ENCODE measurements around the gene MAP1S.

MAP1S gene

DNA sequence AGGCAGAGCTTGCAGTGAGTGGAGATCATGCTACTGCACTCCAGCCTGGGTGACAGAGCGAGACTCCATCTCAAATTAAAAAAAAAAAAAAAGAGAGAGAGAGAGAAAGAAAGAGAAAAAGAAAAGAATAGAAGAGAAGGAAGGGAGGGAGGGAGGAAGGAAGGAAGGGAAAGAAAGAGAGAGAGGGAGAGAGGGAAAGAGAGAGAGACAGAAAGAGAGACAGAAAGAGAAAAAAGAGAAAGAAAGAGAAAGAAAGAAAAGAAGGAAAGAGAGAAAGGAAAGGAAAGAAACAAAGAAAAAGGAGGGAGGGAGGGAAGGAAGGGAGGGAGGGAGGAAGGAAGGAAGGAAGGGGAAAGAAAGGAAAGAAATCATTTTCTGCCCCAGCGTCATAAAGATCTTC lies 24.1 kb upstream of the MAP1S start:
- DNase-seq (ENCODE audit: low spot score) = no peak

- DNase-seq (ENCODE audit: low spot score) = peak; percentile 73
Observed at GRCh38 chr19:17703824-17704463, 15.3 kb upstream of the MAP1S start.

DNA sequence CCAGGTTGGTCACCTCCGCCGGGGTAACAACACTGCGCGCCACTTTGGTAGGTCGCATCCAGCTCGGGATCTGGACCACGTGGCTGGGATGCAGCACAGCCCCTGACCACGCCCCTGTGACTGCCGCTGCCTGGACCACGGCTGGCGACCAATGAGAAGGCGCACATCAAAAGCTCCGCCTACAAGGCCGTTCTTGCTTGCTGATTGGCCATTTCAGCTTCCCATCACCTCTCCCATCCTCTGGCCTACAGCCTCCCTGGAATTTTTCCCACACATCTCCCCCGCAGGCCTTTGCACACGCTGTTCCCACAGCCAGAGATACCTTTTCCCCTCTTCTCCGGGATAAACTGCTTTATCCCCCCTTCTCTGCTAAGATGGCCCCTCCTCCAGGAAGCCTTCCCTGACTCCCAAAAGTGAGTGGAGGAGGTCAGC lies 12.5 kb upstream of the MAP1S start:
- no peak for DNase-seq (ENCODE audit: low spot score)

GRCh38 chr19:17711851-17712250 lies 7.4 kb upstream of the MAP1S start:
- no peak for DNase-seq (ENCODE audit: low spot score)

DNA sequence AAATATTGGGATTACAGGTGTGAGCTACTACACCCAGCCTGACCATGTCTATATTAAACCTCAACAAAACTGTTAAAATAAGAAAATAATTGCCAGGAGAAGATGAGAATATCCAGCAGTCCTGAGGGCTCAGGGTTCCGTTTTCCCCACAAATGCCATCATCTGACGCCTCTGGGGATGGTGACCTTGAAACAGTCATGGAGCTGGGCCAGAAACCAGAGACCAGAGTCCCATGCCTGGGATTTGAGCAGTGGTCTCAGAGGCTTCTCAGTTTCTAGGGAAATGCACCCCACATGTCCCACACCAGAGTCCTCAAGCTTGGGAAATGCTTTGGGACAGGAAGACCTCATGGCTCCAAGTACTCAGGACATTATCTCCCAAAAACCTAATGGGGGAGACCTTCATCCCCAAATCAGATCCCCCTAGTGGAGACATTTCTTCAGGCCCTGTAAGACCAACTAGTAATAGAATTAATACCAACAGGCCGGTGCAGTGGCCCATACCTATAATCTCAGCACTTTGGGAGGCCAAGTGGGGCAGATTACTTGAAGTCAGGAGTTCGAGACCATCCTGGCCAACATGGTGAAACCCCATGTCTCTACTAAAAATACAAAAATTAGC lies 2.9 kb upstream of the MAP1S start:
- peak; percentile 43 for DNase-seq (ENCODE audit: low spot score)

DNA sequence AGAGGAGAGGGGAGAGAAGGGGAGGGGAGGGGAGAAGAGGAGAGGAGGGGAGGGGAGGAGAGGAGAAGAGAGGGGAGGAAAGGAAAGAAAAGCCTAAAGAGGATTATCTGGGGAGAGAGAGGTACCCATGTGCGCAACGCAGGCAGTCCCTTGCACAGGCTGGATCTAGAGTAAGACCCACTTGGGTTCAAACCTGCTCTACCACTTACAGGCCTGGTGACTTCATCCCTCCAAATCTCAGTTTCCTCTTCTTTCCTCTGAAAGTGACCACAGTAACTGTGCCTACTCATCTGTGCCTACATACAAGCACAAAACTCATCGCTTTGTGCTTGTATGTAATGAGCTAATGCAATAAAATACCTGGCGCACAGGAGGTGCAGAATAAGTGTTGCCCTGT lies 732 bp upstream of the MAP1S start:
- DNase-seq (ENCODE audit: low spot score) = peak; percentile 36

GRCh38 chr19:17719730-17720400 lies 585 bp downstream of the MAP1S start:
- DNase-seq (ENCODE audit: low spot score) = no peak

DNA sequence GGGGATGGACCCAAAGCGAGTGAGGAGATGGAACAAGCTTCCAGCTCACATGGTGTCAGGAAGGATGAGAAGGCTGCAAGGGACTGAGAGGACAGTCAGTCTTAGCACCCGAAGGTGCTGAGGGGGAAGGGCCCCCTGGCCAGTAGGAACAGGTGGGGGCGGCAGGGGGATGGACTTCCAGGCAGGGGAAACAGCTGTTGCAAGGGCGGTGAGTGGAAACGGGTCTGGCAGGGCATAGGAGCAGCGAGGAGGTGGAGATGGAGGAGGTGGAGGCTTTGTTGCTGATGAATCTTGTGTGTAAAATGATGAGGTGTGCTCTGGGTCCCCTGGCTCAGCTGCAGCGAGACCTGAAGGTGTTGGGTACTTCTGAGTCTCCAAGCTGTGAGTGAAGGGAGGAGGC lies 1.2 kb downstream of the MAP1S start:
- no peak for DNase-seq (ENCODE audit: low spot score)

DNA sequence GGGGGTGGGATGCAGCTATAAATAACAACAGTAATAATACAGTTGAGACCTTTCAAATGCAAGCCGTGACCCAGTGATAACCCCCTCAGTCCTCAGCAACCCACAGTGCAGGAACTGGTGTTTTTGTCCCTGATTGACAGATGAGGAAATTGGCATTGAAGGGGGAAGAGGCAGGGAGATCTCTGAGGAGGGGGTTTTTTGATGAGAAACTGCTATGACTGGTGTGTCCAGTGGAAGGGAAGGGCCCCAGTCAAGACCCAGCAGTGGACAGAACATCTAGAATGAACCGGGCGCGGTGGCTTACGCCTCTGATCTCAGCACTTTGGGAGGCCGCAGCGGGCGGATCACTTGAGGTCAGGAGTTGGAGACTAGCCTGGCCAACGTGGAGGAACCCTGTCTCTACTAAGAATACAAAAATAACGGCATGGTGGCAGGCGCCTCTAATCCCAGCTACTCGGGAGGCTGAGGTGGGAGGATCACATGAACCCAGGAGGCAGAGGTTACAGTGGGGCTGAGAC lies 1.9 kb downstream of the MAP1S start:
- DNase-seq (ENCODE audit: low spot score) = no peak

DNA sequence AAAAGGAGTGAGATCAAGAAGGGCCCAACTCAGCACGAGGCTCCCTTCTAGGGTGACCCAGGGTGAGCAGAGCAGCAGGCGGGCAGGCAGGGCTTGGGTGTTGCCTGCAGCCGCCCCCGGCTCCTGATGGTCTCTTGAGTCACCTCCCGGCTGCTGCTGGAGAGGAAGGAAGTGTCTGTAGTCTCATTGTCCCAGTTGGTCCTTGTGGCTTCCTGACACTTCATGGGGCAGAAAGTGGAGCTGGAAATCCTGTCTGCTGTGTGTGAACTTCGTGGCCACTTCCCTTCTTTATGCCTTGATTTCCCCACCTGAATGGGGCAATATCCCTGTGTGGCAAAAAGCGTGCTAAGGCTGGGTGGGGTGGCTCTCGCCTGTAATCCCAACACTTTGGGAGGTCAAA lies 2.5 kb downstream of the MAP1S start:
- no peak for DNase-seq (ENCODE audit: low spot score)

DNA sequence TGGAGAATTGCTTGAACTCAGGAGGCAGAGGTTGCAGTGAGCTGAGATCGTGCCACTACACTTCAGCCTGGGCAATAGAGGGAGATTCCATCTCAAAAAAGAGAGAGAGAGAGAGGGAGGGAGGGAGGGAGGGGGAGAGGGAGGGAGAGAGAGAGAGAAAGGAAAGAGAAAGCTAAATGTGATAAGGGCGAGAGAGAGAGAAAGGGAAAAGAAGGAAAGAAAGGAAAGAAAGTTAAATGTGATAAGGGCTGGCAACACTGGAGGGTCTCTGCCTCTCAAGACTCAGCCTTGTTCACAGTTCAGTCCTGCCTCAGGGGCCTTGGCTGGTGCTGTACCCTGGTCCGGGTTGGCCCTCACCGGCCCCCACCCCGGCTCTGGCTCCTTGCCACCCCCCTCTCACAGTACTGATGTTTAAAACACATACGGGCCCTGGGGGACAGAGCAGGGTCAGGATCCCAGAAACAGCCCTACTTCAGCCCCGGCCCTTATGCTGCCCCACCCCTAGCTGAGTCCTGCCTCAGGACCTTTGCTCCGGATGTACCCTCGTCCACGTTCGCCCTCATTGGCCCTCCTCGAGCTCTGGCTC lies 3.5 kb downstream of the MAP1S start:
- no peak for DNase-seq (ENCODE audit: low spot score)

DNA sequence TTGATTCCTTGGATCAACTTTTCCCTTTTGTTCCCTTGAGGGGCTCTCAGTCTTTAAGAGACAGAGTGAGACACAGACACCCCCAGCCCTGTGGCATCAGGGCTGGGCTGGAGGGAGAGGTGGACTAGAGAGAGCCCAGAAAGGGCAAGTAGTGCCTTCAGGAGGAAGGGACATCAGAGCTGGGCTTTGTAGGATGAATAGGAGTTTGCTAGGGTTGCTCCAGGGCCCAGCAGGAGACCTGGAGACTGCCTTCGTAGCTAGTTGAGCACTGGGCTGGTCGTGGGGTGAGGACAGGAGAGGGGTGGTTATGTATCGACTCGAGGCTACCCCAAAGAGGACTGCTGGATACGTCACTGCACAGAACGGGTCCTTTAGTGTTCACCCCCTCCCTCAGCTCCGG lies 5.4 kb downstream of the MAP1S start:
- DNase-seq (ENCODE audit: low spot score) = no peak

DNA sequence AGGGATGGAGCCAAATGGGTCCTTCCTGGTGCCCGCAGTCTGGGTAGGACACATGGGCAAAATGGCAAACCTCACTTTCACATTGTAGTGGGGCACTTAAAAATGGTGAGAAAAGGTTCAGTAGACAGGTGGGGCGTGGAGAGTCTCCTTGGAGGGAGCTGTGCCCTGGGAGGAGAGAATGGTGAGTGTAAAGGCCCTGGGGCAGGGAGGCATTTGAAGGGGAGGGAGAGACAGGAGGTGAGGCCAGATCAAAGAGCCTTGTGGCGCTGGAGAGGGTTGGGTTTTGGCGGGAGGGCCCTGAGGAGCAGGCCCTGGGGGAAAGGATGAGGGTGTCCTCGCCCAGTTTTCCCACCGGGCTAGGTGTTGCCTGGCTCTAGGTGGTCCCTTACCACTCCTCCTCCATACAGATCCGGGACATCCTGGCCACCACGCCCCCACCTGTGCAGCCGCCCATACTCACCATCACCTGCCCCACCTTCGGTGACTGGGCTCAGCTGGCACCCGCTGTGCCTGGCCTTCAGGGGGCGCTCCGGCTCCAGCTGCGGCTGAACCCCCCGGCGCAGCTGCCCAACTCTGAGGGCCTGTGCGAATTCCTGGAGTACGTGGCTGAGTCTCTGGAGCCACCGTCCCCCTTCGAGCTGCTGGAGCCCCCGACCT lies 6.3 kb downstream of the MAP1S start:
- DNase-seq (ENCODE audit: low spot score) = no peak

- DNase-seq (ENCODE audit: low spot score) = no peak
Observed at GRCh38 chr19:17726136-17726741, 7.0 kb downstream of the MAP1S start.

- DNase-seq (ENCODE audit: low spot score) = no peak
Observed at GRCh38 chr19:17726964-17727773, 7.9 kb downstream of the MAP1S start.

GRCh38 chr19:17727843-17728242 lies 8.6 kb downstream of the MAP1S start:
- no peak for DNase-seq (ENCODE audit: low spot score)

DNA sequence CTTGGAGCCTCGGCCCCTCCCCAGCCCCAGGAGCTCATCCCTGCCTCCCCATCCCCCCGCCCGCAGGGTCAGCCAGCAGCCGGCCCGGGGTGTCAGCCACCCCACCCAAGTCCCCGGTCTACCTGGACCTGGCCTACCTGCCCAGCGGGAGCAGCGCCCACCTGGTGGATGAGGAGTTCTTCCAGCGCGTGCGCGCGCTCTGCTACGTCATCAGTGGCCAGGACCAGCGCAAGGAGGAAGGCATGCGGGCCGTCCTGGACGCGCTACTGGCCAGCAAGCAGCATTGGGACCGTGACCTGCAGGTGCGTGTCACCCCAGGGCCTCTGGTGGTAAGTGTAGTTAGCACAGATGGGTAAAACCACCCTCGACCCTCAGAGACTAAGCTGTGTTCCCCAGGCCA lies 13.8 kb downstream of the MAP1S start:
- DNase-seq (ENCODE audit: low spot score) = no peak

DNA sequence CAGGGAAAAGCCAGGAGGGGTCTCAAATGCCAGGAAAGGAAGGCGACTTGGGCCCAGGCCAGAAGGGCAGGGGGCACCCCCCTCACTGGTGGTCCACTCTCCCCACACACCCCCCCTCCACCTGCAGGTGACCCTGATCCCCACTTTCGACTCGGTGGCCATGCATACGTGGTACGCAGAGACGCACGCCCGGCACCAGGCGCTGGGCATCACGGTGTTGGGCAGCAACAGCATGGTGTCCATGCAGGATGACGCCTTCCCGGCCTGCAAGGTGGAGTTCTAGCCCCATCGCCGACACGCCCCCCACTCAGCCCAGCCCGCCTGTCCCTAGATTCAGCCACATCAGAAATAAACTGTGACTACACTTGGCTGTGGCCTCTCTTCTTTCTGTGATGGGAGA lies 14.9 kb downstream of the MAP1S start:
- DNase-seq (ENCODE audit: low spot score) = no peak

DNA sequence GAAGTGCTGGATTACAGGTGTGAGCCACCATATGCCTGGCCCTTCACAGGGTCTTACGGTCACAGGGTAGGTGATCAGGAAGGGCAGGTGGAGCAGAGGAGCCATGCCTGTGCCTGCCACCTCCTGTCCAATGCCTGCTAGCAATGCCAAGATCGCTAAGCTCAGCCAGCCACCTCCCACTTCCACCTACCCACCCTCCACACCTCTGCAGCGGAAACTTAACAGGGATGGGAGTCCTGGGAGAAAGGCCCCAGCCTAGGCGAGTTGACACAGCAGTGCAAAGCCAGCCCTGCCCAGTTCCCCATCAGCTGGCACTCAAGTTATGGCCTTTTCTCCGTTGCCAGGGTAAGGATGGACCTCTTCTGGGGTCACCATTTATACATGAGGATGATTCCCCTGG lies 16.1 kb downstream of the MAP1S start:
- no peak for DNase-seq (ENCODE audit: low spot score)

DNA sequence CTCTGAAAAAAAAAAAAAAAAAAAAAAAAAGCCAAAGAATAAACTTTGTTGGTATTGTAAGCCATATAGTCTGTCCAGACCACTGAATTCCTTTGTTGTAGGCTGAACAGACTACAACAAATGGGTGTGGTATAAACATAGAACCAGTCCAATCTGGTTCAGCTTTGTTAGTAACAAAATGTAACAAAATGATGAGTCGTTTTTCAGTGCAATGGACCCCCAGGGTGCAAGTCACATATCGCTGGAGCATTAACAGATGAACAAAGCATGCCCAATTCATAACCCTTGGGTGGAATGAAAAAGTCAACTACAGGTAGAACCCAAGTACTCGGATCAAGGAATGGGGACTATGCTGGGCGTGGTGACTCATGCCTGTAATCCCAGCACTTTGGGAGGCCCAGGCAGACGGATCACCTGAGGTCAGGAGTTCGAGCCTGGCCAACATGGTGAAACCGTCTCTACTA lies 18.4 kb downstream of the MAP1S start:
- no peak for DNase-seq (ENCODE audit: low spot score)
